Activated CD8-positive, alpha-beta memory T cell treated with anti-CD3 and anti-CD28 coated beads for 48 hours (primary cell): Measurements from ENCODE around the gene THOC1.
"Not testable (repeated sequence)": the region's sequence is repeated elsewhere in the genome, so short reads cannot be mapped to it uniquely, and the experiment has no call there.

Experiments used
- DNase-seq, 3 experiments: peaks; one replicate each; pipeline ENCODE4 v3.0.0-alpha.2; 2020; ENCODE audit warnings: low read depth in 2 of 3, low spot score in 2 of 3

The THOC1 gene

GRCh38 chr18:267688-268552 lies at the start of gene THOC1:
THOC1 (minus strand) TSS chr18:268047; CDS start chr18:268019, 28 bp downstream.
- DNase-seq, result peak; percentile 88 to 91 (median 90)

GRCh38 chr18:317618-318017 lies 49.8 kb upstream of the THOC1 start:
- no peak for DNase-seq

- DNase-seq, result no peak
These were observed 48.5 kb upstream of the THOC1 start for GRCh38 chr18:316393-316792.

- DNase-seq, result no peak
These were observed 46.1 kb upstream of the THOC1 start for GRCh38 chr18:313931-314330.

- DNase-seq, result no peak
These were observed 44.6 kb upstream of the THOC1 start for GRCh38 chr18:312415-312814.

- DNase-seq, result no peak
These were observed 42.2 kb upstream of the THOC1 start for GRCh38 chr18:310042-310441.

GRCh38 chr18:308086-308485 lies 40.2 kb upstream of the THOC1 start:
- not testable (repeated sequence) for DNase-seq

GRCh38 chr18:306608-307255 lies 38.9 kb upstream of the THOC1 start:
- no peak for DNase-seq

GRCh38 chr18:305003-305501 lies 37.2 kb upstream of the THOC1 start:
- DNase-seq, result no peak

GRCh38 chr18:303607-304006 lies 35.8 kb upstream of the THOC1 start:
- DNase-seq, result no peak

GRCh38 chr18:303011-303410 lies 35.2 kb upstream of the THOC1 start:
- DNase-seq, result no peak

GRCh38 chr18:302097-302496 lies 34.2 kb upstream of the THOC1 start:
- no peak for DNase-seq

- no peak for DNase-seq
These were observed 30.1 kb upstream of the THOC1 start for GRCh38 chr18:297936-298335.

GRCh38 chr18:295756-296490 lies 28.1 kb upstream of the THOC1 start:
- no peak for DNase-seq

- DNase-seq, result no peak
These were observed 26.7 kb upstream of the THOC1 start for GRCh38 chr18:294566-294965.

- no peak for DNase-seq
These were observed 25.7 kb upstream of the THOC1 start for GRCh38 chr18:293536-293935.

GRCh38 chr18:292271-292670 lies 24.4 kb upstream of the THOC1 start:
- DNase-seq, result no peak

- not testable (repeated sequence) for DNase-seq
These were observed 22.1 kb upstream of the THOC1 start for GRCh38 chr18:289970-290369.

GRCh38 chr18:289026-289425 lies 21.2 kb upstream of the THOC1 start:
- DNase-seq, result no peak

- DNase-seq, result no peak
These were observed 18.9 kb upstream of the THOC1 start for GRCh38 chr18:286515-287310.

GRCh38 chr18:285817-286216 lies 18.0 kb upstream of the THOC1 start:
- DNase-seq, result no peak
